ENCODE data around the gene PPP1R1C.

DNA sequence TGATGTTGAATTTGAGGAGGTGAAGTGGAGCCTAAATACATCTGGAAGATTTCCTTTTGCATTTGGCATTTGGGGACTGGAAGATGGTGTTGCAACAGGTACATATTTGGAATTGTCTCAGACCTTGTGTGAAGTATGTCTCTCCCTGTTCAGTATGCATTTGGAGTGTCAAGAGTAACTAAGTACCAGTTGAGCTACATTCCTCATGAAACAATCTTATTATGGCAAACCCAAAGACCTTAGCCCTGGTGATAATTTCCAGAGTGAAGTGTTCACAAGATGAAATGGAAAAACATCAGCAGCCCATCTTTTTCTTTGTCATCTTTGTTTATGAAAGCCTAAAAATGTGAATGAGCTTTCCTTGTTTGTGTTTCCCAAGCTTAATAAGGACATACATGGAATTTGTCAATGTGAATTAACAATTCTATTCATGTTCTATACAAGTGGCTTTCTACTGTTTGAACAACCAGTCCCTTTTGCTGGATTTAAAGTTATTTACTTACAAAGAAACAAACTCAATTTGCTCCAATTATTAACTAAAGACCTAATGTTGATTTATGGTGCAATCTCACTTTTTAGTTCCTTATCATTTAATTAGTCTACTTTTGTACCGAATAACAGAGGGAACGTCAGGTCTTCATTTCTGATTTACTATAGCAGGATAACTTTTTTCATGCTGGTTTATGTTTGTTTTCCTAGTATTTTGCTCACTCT lies 42.1 kb upstream of the PPP1R1C start:
- TF ChIP-seq, protein P1, sequence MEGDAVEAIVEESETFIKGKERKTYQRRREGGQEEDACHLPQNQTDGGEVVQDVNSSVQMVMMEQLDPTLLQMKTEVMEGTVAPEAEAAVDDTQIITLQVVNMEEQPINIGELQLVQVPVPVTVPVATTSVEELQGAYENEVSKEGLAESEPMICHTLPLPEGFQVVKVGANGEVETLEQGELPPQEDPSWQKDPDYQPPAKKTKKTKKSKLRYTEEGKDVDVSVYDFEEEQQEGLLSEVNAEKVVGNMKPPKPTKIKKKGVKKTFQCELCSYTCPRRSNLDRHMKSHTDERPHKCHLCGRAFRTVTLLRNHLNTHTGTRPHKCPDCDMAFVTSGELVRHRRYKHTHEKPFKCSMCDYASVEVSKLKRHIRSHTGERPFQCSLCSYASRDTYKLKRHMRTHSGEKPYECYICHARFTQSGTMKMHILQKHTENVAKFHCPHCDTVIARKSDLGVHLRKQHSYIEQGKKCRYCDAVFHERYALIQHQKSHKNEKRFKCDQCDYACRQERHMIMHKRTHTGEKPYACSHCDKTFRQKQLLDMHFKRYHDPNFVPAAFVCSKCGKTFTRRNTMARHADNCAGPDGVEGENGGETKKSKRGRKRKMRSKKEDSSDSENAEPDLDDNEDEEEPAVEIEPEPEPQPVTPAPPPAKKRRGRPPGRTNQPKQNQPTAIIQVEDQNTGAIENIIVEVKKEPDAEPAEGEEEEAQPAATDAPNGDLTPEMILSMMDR (IDR thresholded peaks at IDR 0.05): no peak
- no peak for TF ChIP-seq POLR2A (IDR thresholded peaks at IDR 0.05)
